Psoas muscle (tissue), 8 donors: ENCODE results near the gene SLC24A3. TPM values are rescaled to one million over a fixed set of nuclear protein-coding genes. Genes with fewer than 3 reads are reported as not detected.
A peak's percentile ranks its signal among the peaks of the same experiment; 100 is the strongest.

ENCODE experiments used
- ATAC-seq, 4 donors: fragments of 200-7000 bp; cut with Tn5 transposase; one replicate each; pipeline ENCODE4 v1.9.1; 2020; ENCODE audit warnings: moderate library complexity in 3 of 4, mild to moderate bottlenecking in 2 of 4
- DNase-seq, 2 donors: peaks; one replicate each; pipeline ENCODE4 v3.0.0-alpha.2; 2020
- H3K27ac ChIP-seq: fragments of 200-600 bp; one replicate; pipeline ENCODE4 v1.8.0; 2022
- H3K27me3 ChIP-seq, 3 donors: fragments of 200-600 bp in 1 of 3; one replicate each; pipeline versions ENCODE4 v1.6.1 to v1.8.0; 2013 to 2022; ENCODE audit warnings: low read length in 2 of 3, mild to moderate bottlenecking in 2 of 3, moderate library complexity in 1 of 3; ENCODE audit not compliant: insufficient read depth in 3 of 3
- H3K36me3 ChIP-seq, 2 donors: fragments of 200-600 bp in 1 of 2; one replicate each; pipeline versions ENCODE4 v1.6.1 to v1.8.0; 2013 to 2022; ENCODE audit warnings: low read depth in 1 of 2, mild to moderate bottlenecking in 1 of 2, moderate library complexity in 1 of 2; ENCODE audit not compliant: insufficient read depth in 1 of 2
- H3K4me1 ChIP-seq: fragments of 200-600 bp; one replicate; pipeline ENCODE4 v1.8.0; 2022
- H3K4me3 ChIP-seq: fragments of 200-600 bp; one replicate; pipeline ENCODE4 v1.8.0; 2022; ENCODE audit warnings: mild to moderate bottlenecking
- H3K9me3 ChIP-seq: fragments of 200-600 bp; one replicate; pipeline ENCODE4 v1.8.0; 2022
- WGBS, 3 donors: extraction: QIAGEN DNeasy Blood & Tissue Kit; methylation state at CpG; one replicate each; pipeline versions ENCODE4 v1.1.6 to v1.1.7; 2013; 5-methylcytosine and 5-hydroxymethylcytosine counted together
- intact Hi-C, 2 donors: fragments of 100-400 bp; cut with DNase I; formaldehyde crosslinking; loops; one replicate each; pipeline versions ENCODE4 v1.11.0 to v1.14.2; 2022
- polyA plus RNA-seq, 3 donors: library from polyadenylated mRNA; stranded (reverse); fragments of 200-250 nt; gene quantifications; one replicate each; pipeline ENCODE4 v1.2.3, GENCODE V29; 2013
- total RNA-seq, 4 donors: library from RNA; stranded (reverse); fragmentation: NEBNext Ultra II Directional in 2 of 4; extraction: Animal tissue kit (Norgen Biotek cat#: 25700) in 2 of 4; gene quantifications; one replicate each; pipeline versions ENCODE4 v1.2.1 to v1.2.4, GENCODE V29; 2021 to 2023
- TF ChIP-seq, protein P1 (sequence below): fragments of 200-600 bp; IDR thresholded peaks from one replicate; pipeline ENCODE4 v1.8.0; 2022; ENCODE audit warnings: antibody characterized with exemption
- donor health status: healthy with polysubstance abuse.
- donor health status: DM: no; HTN: no; CAD: no; lungs with moderate emphysema.
- donor health status: Bipolar disorder and iron deficiency.
- donor health status: healthy.
- donor health status: DM: yes; HTN: yes; CAD: no.
- donor health status: DM: no; HTN: no; CAD: no.
- donor health status: DM: no; HTN: no; CAD: no.
- donor health status: DM: yes; HTN: yes; CAD: no.

SLC24A3 gene
- total and polyA plus RNA-seq, 7 donors = 3.0 to 24.4 (median 8.2) TPM

DNA sequence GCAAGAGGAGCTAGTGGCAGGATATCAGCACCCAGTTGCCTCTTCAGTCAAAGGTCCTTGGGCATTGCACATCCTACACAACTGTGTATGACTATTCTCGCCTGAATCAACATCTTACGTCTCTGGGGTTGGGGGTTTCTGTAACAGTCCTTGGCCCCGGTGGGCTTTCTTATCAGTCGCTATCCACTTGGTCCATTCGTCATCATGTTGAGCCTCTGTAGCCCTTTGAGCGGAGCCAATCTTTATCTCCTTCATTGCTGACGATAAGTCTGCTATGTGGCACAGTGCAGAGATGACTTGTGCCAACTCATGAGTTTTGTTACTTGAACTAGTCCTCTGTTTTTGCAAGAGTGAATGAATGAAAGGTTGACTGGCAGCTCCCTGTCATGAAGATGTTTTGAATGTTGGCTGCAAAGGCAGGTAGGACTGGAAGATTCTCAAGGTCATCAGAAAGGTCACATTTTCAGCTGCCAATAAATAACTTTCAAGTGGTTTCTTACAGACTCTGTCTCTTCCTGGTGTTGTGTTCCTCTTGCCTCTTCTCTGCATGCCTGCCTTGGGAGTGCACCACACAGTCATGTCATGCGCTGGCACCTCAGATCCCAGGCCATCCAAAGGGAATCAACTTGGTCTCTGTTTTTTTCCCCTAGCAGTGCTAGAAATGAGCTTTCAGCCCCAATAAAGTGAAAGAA lies 238.9 kb downstream of the SLC24A3 start:
- H3K4me3 ChIP-seq = no peak overlapping the region
- no peaks in the 10 kb centered on the region for H3K36me3 ChIP-seq
- peaks cover 46% of the 10 kb centered on the region for H3K4me1 ChIP-seq
- ATAC-seq (peak in 3 of 4 donors; percentile 30 to 43 (median 35)), DNase-seq (no peak)
- intact Hi-C loops = no loop called here
- no peaks in the 10 kb centered on the region for H3K9me3 ChIP-seq
- H3K27me3 ChIP-seq = no peaks in the 10 kb centered on the region
- TF ChIP-seq, protein P1, sequence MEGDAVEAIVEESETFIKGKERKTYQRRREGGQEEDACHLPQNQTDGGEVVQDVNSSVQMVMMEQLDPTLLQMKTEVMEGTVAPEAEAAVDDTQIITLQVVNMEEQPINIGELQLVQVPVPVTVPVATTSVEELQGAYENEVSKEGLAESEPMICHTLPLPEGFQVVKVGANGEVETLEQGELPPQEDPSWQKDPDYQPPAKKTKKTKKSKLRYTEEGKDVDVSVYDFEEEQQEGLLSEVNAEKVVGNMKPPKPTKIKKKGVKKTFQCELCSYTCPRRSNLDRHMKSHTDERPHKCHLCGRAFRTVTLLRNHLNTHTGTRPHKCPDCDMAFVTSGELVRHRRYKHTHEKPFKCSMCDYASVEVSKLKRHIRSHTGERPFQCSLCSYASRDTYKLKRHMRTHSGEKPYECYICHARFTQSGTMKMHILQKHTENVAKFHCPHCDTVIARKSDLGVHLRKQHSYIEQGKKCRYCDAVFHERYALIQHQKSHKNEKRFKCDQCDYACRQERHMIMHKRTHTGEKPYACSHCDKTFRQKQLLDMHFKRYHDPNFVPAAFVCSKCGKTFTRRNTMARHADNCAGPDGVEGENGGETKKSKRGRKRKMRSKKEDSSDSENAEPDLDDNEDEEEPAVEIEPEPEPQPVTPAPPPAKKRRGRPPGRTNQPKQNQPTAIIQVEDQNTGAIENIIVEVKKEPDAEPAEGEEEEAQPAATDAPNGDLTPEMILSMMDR = no peak
- peak overlapping the region; percentile 75 for H3K27ac ChIP-seq
- 73 to 82% (median 77%) methylated on average over 8 of the region's 8 CpGs for WGBS, 3 donors

DNA sequence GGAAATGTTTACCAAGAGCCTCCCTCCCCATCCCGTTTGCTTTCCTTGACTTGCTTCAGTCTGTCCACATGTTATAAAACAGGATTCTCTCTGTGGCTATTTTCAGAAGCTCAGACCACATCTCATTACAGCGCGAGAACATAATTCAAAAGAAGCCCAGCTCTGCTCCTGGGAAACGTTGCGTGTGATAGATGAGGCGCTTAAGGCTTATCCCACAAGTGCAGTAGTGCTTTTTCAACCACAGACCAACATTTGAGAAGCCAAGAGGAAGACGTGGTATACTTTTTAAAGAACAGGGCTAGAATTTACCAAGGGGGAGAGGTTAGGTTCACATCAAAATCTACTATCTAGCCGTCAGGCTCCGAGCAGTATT lies 239.5 kb downstream of the SLC24A3 start:
- ATAC-seq = peak in 3 of 4 donors; percentile 28 to 59 (median 38)
- intact Hi-C loops = no loop called here

DNA sequence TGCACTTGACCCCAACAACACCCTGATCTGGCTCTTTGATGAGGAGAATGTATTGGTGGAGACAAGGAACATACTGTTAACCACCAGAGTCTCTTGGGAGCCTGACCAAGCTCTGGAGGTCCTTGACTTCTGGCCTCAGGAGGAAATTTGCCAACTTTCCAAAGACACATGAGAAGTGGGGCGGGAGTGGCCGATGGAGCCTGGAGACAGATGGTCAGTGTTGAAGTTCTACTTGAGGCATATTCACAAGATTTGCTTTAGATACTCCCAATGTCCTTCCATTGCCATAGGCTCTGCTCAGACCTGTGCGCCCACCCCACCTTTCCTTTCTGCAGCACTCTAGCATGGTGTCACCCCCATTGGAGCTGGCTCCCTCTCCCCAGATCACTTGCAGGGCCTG lies 241.0 kb downstream of the SLC24A3 start:
- no peak for ATAC-seq
- no peaks in the 10 kb centered on the region for H3K27me3 ChIP-seq
- DNase-seq = no peak
- TF ChIP-seq, protein P1 = no peak
- no peaks in the 10 kb centered on the region for H3K9me3 ChIP-seq
- no peak overlapping the region for H3K4me3 ChIP-seq
- peak overlapping the region; percentile 46 for H3K27ac ChIP-seq
- no peaks in the 10 kb centered on the region for H3K36me3 ChIP-seq
- H3K4me1 ChIP-seq = peaks cover 56% of the 10 kb centered on the region
- intact Hi-C loops = no loop called here
- WGBS, 3 donors = 51 to 87% (median 56%) methylated on average over 3 of the region's 3 CpGs

More for the DNA sequence above, 239.5 kb downstream of the SLC24A3 start:
- peak overlapping the region; percentile 75 for H3K27ac ChIP-seq
- TF ChIP-seq, protein P1 = no peak
- 40 to 73% (median 44%) methylated on average over 9 of the region's 9 CpGs for WGBS, 3 donors
- H3K4me3 ChIP-seq = no peak overlapping the region
- H3K9me3 ChIP-seq = no peaks in the 10 kb centered on the region
- H3K4me1 ChIP-seq = peaks cover 47% of the 10 kb centered on the region
- H3K27me3 ChIP-seq = no peaks in the 10 kb centered on the region
- H3K36me3 ChIP-seq = no peaks in the 10 kb centered on the region
- DNase-seq = no peak

DNA sequence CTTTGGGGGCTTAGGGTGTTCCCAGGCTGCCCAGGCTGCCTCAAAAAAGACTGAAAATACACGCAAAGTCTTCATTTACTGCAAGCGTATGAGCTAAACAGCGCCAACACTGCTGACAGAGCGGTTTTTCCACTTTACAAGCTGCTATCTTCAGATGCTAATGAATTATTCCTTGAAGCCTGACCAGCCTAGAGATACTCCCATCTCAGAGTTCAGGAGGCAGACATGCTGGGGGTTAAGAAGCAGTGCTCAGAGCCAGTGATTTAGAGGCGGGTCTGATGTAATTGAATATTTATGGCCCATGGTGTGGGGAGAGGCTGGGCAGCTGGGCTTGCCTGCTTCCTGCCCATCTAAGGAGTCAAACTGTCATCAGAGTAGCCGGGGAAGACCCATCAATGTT lies 241.4 kb downstream of the SLC24A3 start:
- ATAC-seq = peak; percentile 32 to 79 (median 72)
- peaks cover 56% of the 10 kb centered on the region for H3K4me1 ChIP-seq
- TF ChIP-seq, protein P1 = no peak
- H3K9me3 ChIP-seq = no peaks in the 10 kb centered on the region
- no peaks in the 10 kb centered on the region for H3K36me3 ChIP-seq
- no peak for DNase-seq
- no peak overlapping the region for H3K4me3 ChIP-seq
- H3K27me3 ChIP-seq = no peaks in the 10 kb centered on the region
- intact Hi-C loops = no loop called here
- peak overlapping the region; percentile 46 for H3K27ac ChIP-seq
- WGBS, 3 donors = 59 to 69% (median 61%) methylated on average over 6 of the region's 6 CpGs
